OCI-LY7 (cell line): ENCODE measurements around the gene SLC37A1. TPM values are rescaled to one million over a fixed set of nuclear protein-coding genes. Genes with fewer than 3 reads are reported as not detected.
A peak's percentile ranks its signal among the peaks of the same experiment; 100 is the strongest.

Experiments used
- BruUV-seq: library from RNA; stranded (reverse); fragments of 400-500 nt; replicated peaks from 2 replicates; lab custom pipeline; 2021; lab: Mats Ljungman, UMichigan
- CTCF ChIA-PET: fragments of 300-600 bp; sonication (Branson Sonifier 250); formaldehyde crosslinking; loops from one replicate; lab custom pipeline; 2022; ENCODE audit warnings: antibody characterized with exemption; ENCODE audit not compliant: unreplicated experiment; lab: Charles Lee
- POLR2A ChIA-PET: fragments of 300-600 bp; sonication (Branson Sonifier 250); formaldehyde crosslinking; loops from one replicate; lab custom pipeline; 2022; ENCODE audit warnings: antibody characterized with exemption; lab: Charles Lee
- DNase-seq: peaks from one replicate; pipeline ENCODE4 v3.0.0-alpha.2; 2015; ENCODE audit warnings: low spot score
- H2AFZ ChIP-seq: fragments of 200-600 bp; sonication (generic), shearing (Covaris generic); 2 replicates; pipeline ENCODE4 v1.6.1; 2014; ENCODE audit warnings: mild to moderate bottlenecking, antibody characterized with exemption, low read length, moderate library complexity
- H3K27ac ChIP-seq: fragments of 200-600 bp; sonication (generic); 2 replicates; pipeline ENCODE4 v1.5.1; 2014; ENCODE audit warnings: mixed run types, low read depth, mild to moderate bottlenecking, moderate library complexity, low read length, inconsistent platforms; ENCODE audit not compliant: poor library complexity, severe bottlenecking
- H3K36me3 ChIP-seq: fragments of 200-600 bp; sonication (generic); 2 replicates; pipeline ENCODE4 v1.6.1; 2014; ENCODE audit warnings: mild to moderate bottlenecking, antibody characterized with exemption, low read length, moderate library complexity, mixed read lengths; ENCODE audit not compliant: insufficient read depth
- H3K4me1 ChIP-seq: fragments of 200-600 bp; sonication (generic); 2 replicates; pipeline ENCODE4 v1.5.1; 2014; ENCODE audit warnings: mild to moderate bottlenecking, low read length; ENCODE audit not compliant: insufficient read depth, poor library complexity, severe bottlenecking
- H3K4me2 ChIP-seq: fragments of 200-600 bp; sonication (generic); 2 replicates; pipeline ENCODE4 v1.6.1; 2014; ENCODE audit warnings: mild to moderate bottlenecking, low read length
- H3K4me3 ChIP-seq: fragments of 200-600 bp; sonication (generic); 2 replicates; pipeline ENCODE4 v1.5.1; 2014; ENCODE audit warnings: mild to moderate bottlenecking, low read depth, low read length; ENCODE audit not compliant: poor library complexity, severe bottlenecking
- H3K79me2 ChIP-seq: fragments of 200-600 bp; sonication (generic); 2 replicates; pipeline ENCODE4 v1.6.1; 2016; ENCODE audit warnings: low read depth, mild to moderate bottlenecking, low read length, moderate library complexity, mixed read lengths; ENCODE audit not compliant: insufficient read depth
- H3K9me2 ChIP-seq: fragments of 200-600 bp; sonication (generic); 2 replicates; pipeline ENCODE4 v1.6.1; 2016; ENCODE audit warnings: mild to moderate bottlenecking, low read length, mixed read lengths; ENCODE audit not compliant: insufficient read depth
- H3K9me3 ChIP-seq: fragments of 200-600 bp; sonication (generic); 2 replicates; pipeline ENCODE4 v1.6.1; 2014; ENCODE audit warnings: mild to moderate bottlenecking, mixed run types, low read length, mixed read lengths
- H4K20me1 ChIP-seq: fragments of 200-600 bp; sonication (generic); 2 replicates; pipeline ENCODE4 v1.6.1; 2014; ENCODE audit warnings: mild to moderate bottlenecking, antibody characterized with exemption, low read length, moderate library complexity, mixed read lengths; ENCODE audit not compliant: insufficient read depth
- EZH2phosphoT487 ChIP-seq: fragments of 200-600 bp; sonication (generic); IDR thresholded peaks from 2 replicates; pipeline ENCODE4 v1.6.1; 2018; ENCODE audit warnings: low read depth, borderline replicate concordance, mild to moderate bottlenecking, mixed run types, antibody characterized with exemption, low read length, moderate library complexity, mixed read lengths
- intact Hi-C: fragments of 100-400 bp; cut with micrococcal nuclease; formaldehyde crosslinking; loops from one replicate; pipeline ENCODE4 v1.10.0; 2022; ENCODE audit not compliant: unreplicated experiment
- total RNA-seq, 2 experiments: library from RNA; depleted of rRNA in 1 of 2; stranded (reverse); fragments of >200 nt in 1 of 2; shearing (Covaris generic) in 1 of 2; gene quantifications; 2 replicates each; pipeline ENCODE4 v1.2.3, GENCODE V29; 2014 to 2022
- TF ChIP-seq, protein P1 (sequence below): fragments of 200-600 bp; sonication (generic); conservative IDR thresholded peaks from 2 replicates; pipeline ENCODE4 v1.5.1; 2014; ENCODE audit warnings: mild to moderate bottlenecking, antibody characterized with exemption, low read length, moderate library complexity, mixed read lengths

The SLC37A1 gene
- total RNA-seq, 2 experiments from 2014 or later, result 22.5 to 27.6 TPM

DNA sequence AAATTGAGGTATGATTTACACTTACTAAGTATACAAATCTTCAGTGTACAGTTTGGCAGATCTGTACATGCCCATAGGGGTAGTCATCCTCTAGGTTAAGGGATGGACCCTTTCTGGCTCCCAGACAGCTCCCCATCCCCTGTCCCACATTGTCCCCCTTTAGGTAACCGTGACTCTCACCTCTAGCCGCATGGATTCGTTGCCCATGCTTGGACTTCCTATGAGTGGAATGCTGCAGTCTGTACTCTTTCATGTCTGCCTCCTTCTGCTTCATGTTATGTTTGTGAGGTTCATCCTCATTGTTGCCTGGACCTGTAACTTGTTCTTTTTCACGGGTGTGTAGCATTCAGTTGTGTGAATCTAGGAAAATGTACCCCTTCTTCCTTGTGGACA lies 20.3 kb downstream of the SLC37A1 start:
- TF ChIP-seq EZH2phosphoT487, result no peak
- TF ChIP-seq, protein P1, sequence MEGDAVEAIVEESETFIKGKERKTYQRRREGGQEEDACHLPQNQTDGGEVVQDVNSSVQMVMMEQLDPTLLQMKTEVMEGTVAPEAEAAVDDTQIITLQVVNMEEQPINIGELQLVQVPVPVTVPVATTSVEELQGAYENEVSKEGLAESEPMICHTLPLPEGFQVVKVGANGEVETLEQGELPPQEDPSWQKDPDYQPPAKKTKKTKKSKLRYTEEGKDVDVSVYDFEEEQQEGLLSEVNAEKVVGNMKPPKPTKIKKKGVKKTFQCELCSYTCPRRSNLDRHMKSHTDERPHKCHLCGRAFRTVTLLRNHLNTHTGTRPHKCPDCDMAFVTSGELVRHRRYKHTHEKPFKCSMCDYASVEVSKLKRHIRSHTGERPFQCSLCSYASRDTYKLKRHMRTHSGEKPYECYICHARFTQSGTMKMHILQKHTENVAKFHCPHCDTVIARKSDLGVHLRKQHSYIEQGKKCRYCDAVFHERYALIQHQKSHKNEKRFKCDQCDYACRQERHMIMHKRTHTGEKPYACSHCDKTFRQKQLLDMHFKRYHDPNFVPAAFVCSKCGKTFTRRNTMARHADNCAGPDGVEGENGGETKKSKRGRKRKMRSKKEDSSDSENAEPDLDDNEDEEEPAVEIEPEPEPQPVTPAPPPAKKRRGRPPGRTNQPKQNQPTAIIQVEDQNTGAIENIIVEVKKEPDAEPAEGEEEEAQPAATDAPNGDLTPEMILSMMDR, result no peak
- DNase-seq, result no peak
- Histone ChIP-seq H2AFZ (no peak overlapping the region), H3K4me3 (peak overlapping the region; percentile 80), H3K9me3 (no peaks in the 10 kb centered on the region), H3K4me2 (peak overlapping the region; percentile 97), H3K27ac (peak overlapping the region; percentile 98), H3K9me2 (no peaks in the 10 kb centered on the region), H4K20me1 (no peaks in the 10 kb centered on the region), H3K36me3 (peaks cover 37% of the 10 kb centered on the region), H3K79me2 (peaks cover 56% of the 10 kb centered on the region), H3K4me1 (peaks cover 93% of the 10 kb centered on the region)
- BruUV-seq, result no TSS peak
- ChIA-PET POLR2A (interaction anchor here (0.6 to 4.8 kb wide), 7 partner anchors 7 to 451 kb away, joined by 3 to 32 read pairs (median 7); partner anchors contain the start of gene SLC37A1), CTCF (interaction anchor here (0.7 to 1.4 kb wide), 2 partner anchors 8 to 488 kb away, joined by 3 to 4 read pairs; no protein-coding TSS in a partner anchor)
- intact Hi-C loops, result loop anchor here (10.0 kb wide), 3 partner anchors 121 to 669 kb away; partner anchors contain the start of gene PDE9A

DNA sequence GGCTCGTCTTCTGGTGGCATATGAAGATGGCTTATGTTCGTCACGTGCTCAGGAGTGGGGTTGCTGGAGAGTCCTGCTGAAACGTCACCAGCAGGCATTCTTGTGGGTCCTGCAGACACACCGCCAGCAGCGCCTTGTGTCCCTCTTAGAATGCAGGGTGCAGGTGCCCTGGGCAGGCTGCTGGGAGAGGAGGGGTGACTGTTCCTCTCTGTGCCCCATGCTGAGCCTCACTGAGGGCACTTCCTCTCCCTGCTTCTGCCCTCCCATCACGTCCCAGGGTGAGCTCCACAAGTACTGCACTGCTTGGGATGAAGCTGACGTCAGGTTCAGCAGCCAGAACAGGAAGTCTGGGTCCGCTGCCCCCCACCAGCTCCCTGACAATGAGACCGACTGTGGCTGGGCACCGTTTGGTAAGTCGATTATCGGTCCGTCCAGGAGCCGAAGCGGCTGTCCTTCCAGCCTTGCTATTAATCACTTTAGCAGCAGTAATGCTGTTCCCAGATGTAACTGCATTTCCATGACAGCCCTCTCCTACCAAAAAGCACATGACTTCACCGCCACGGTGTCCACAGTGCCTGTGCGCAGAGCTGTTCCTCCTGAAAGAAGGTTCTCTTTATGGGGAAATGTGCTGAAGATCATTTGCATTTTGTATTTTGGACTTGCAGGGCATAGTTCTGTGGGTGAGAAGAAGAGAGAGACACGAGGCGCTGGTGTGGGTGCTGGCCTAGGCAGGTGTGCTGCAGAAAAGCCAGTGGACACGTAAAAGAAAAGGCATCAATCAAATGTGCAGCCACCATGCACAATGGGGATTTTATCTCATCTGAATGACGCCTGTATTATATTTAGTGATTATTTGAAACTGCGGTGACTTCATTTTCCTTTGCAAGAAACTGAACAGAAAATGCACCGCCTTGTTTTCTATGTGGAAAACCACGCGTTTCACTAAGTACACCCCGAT lies 21.0 kb downstream of the SLC37A1 start:
- Histone ChIP-seq H4K20me1 (no peaks in the 10 kb centered on the region), H3K79me2 (peaks cover 49% of the 10 kb centered on the region), H3K9me2 (no peaks in the 10 kb centered on the region), H3K4me3 (peak overlapping the region; percentile 80), H3K36me3 (peaks cover 35% of the 10 kb centered on the region), H3K27ac (peak overlapping the region; percentile 98), H3K9me3 (no peaks in the 10 kb centered on the region), H3K4me1 (peaks cover 89% of the 10 kb centered on the region), H3K4me2 (peak overlapping the region; percentile 97), H2AFZ (peak overlapping the region; percentile 13; the same call in 1 of the 2 replicates)
- ChIA-PET POLR2A (interaction anchor here (0.6 to 4.8 kb wide), 12 partner anchors 8 to 414 kb away, joined by 3 to 32 read pairs (median 3); partner anchors contain the start of gene SLC37A1), CTCF (interaction anchor here (0.6 to 1.9 kb wide), 4 partner anchors 9 to 73 kb away, joined by 3 to 10 read pairs (median 4); no protein-coding TSS in a partner anchor)
- intact Hi-C loops, result loop anchor here (1.0 to 10.0 kb wide), 6 partner anchors 38 to 670 kb away; partner anchors contain the start of genes PDE9A and RSPH1
- no peak for TF ChIP-seq EZH2phosphoT487
- TF ChIP-seq, protein P1, result no peak
- TSS peak; percentile 72 for BruUV-seq
- DNase-seq, result peak; percentile 88
